HPDE6-E6E7 (cell line): ENCODE data around the gene HOXC4.
"Not testable (repeated sequence)": the region's sequence is repeated elsewhere in the genome, so short reads cannot be mapped to it uniquely, and the experiment has no call there.

Experiments
- DNase-seq: peaks from one replicate; pipeline ENCODE4 v3.0.0; 2011; ENCODE audit warnings: missing footprints; ENCODE audit errors: extremely low spot score

HOXC4 gene

DNA sequence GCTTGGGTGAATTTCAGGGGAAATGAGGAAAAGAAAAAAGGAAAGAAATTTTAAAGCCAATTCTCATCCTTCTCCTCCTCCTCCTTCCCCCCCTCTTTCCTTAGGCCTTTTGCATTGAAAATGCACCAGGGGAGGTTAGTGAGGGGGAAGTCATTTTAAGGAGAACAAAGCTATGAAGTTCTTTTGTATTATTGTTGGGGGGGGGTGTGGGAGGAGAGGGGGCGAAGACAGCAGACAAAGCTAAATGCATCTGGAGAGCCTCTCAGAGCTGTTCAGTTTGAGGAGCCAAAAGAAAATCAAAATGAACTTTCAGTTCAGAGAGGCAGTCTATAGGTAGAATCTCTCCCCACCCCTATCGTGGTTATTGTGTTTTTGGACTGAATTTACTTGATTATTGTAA lies 1.9 kb downstream of the HOXC4 start:
- DNase-seq: no peak

GRCh38 chr12:54056110-54056509 lies 2.5 kb downstream of the HOXC4 start:
- no peak for DNase-seq

GRCh38 chr12:54058128-54058768 lies 4.6 kb downstream of the HOXC4 start:
- DNase-seq: no peak

- no peak for DNase-seq
Observed at GRCh38 chr12:54059668-54060067, 6.0 kb downstream of the HOXC4 start.

- no peak for DNase-seq
Observed at GRCh38 chr12:54060174-54060974, 6.7 kb downstream of the HOXC4 start.

DNA sequence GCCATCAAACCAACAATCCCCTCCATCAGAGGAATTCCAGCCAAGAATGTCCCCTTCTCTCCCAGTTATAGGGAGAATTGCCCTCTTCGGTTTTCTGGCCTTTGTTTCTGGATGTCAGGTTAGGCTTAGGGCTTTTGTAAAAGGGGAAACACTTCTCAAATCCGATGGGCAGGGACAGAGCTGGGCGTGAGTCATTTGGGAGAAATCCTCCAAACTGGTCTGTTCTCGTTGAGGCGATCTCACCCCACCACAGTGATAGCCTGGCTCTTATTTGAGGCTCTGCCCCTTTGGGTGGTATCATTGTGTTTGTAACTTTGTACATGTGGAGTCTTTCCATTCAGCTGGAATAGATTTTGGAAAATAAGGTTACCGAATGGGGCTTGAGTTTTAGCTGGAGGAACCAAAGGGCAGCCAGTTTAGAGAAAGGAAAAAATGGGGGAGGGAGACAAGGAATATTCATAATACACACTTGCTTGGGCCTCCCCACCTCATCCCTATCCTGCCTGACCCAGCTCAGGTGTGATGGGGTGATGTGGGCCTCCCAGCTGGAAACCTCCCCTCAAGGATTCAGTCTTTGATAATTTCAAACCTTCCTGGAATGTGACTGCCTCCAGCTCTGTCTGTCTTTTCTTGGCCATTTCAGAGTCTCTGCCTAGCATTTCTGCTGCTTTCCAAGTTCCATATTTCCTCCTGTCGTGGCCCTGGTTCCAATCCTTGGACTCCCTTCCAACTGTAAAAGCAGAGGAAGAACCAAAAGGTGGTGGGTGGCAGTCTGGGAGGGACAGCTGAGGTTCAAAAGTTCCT lies 7.5 kb downstream of the HOXC4 start:
- DNase-seq: no peak

DNA sequence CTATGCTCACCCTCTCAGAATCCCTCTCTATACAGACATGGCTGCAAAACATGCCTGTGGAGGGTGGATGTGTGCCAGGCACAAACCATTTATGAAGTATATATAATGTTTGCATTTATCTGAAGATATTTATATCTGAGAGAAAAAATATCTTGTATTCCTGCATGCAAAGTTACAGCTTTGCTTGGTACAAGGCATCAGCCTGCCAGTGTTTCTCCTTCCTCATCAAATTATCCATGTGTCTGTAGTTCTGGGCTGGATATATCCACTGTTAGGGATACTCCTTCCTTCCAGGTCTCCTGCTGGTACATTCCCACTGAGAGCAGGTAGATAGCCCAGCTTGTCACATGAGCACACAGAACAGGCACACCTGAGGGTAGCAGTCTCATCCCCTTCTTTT lies 12.0 kb downstream of the HOXC4 start:
- no peak for DNase-seq

- no peak for DNase-seq
Observed at GRCh38 chr12:54066408-54066807, 12.8 kb downstream of the HOXC4 start.

GRCh38 chr12:54068418-54069070 lies 14.9 kb downstream of the HOXC4 start:
- DNase-seq: no peak

GRCh38 chr12:54071942-54072341 lies 18.3 kb downstream of the HOXC4 start:
- no peak for DNase-seq

DNA sequence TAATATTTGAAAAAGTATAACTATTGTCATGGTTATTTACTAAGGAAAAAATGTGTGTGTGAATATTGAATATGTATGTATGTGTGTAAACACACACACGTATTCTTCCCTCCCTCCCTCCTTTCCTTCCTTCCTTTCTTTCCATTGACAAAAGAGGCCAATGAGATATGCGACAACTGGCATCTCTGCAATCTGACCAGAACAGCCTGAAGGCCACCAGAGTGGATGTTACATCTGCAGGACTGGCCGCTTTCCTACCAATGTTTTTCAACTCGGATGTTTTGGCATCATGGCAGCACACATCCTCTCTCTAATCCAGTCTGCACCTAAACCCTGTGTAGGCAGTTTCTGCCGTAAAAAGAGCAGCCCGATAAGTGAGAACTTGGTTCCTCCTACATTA lies 20.7 kb downstream of the HOXC4 start:
- DNase-seq: no peak

DNA sequence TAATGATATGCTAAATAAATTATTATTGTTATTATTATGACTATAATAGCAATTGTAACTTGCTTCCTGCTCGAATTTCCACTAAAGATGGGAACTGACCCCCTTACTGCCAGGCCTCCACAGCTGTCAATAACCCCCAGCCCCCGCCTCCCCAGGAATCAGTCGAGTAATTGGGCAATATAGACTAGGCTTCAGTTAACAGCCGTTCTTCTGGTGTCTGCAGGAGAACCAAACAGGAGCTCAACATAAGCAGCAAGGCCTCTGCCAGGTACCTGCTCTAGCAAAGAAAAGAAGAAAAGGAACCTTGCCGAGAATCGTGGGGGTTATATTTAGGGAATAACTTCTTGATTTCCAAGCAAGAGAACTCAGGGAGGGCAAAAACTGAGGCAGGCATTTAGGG lies 21.8 kb downstream of the HOXC4 start:
- no peak for DNase-seq

GRCh38 chr12:54075974-54076373 lies 22.3 kb downstream of the HOXC4 start:
- no peak for DNase-seq

GRCh38 chr12:54077843-54078242 lies 24.2 kb downstream of the HOXC4 start:
- DNase-seq: not testable (repeated sequence)

DNA sequence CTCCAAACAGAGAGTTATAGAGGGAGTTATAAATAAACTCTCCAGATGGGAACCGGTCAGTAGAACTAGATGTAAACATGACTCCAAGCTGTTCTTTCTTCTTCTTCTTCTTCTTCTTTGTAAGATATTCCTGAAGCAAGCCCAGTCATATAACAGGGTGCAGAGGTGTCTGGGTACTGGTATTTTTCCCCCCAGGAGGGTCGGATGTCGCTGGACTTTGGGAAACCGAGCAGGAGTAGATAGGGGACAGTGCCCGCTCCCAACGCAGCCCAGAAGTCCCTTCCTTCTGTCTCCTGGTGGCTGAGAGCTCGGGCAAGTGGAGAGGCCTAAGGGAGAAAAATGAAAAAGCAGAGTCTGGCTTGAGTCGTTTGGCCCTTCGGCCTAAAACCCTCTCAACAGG lies 25.5 kb downstream of the HOXC4 start:
- DNase-seq: not testable (repeated sequence)

GRCh38 chr12:54080008-54080924 lies 26.6 kb downstream of the HOXC4 start:
- not testable (repeated sequence) for DNase-seq

DNA sequence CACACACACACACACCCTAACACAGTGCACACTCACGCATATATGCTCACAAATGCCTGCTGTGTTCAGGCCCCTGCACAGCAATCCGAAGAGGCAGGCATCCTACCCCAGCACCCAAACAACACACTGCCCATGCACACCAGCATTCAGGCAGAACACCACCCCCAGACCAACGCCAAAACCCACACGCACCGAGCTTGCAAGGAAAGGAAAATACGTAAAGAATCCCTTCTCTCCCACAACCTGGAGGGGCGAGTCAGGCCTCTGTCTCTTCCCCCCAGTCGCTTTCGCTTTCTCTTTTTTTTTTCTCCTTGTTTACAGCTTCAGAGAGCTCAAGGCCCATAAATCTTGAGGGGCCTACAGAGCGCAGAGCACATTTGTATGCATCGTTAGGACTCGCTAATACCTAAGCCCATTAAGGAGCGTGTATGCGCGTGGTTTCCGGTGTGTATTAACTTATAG lies 27.4 kb downstream of the HOXC4 start:
- DNase-seq: not testable (repeated sequence)

- not testable (repeated sequence) for DNase-seq
Observed at GRCh38 chr12:54081581-54082396, 28.2 kb downstream of the HOXC4 start.

DNA sequence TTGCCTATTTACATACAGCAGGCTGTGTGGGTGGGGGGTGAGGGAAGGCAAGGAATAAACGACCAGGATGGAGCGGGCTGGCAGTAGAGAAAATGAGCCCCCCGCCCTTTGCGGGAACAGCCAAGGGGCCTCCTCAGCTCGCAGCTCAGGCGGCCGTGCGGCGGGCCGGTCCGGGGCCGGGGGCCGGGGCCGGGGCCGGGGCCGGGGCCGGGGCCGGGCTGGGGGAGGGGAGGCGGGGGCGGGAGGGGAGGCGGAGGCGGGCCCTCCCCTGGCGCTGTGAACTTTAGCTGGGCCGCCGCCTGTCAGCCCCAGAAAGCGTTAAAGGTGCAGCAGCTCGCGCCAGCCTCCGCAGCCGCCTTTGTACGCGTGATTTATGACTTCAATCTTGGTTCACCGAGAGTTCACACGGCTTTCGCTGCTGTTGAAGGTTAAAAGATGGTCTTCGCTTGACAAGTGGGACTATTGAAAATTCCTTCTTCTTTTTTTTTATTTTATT lies 28.8 kb downstream of the HOXC4 start:
- DNase-seq: no peak

- not testable (repeated sequence) for DNase-seq
Observed at GRCh38 chr12:54088011-54088410, 34.4 kb downstream of the HOXC4 start.
